NT2/D1 (cell line): Measurements from ENCODE around the gene TTC39B.

Experiments
- SUZ12 ChIP-seq: IDR thresholded peaks from 2 replicates; pipeline ENCODE4 v1.6.1; 2011; ENCODE audit not compliant: insufficient read length, insufficient read depth; ENCODE audit errors: extremely low read depth
- YY1 ChIP-seq: IDR thresholded peaks from 2 replicates; pipeline ENCODE4 v1.6.1; 2011; ENCODE audit not compliant: insufficient read length, insufficient read depth
- ZNF274 ChIP-seq: IDR thresholded peaks from 2 replicates; pipeline ENCODE4 v1.6.1; 2011; ENCODE audit warnings: mild to moderate bottlenecking, low read depth, low read length

GRCh38 chr9:15289603-15290002, 17.4 kb downstream of the TTC39B start:
- TF ChIP-seq SUZ12 = no peak
- no peak for TF ChIP-seq YY1
- TF ChIP-seq ZNF274 = no peak
